ENCODE results near the gene SMAD3.
A peak's percentile ranks its signal among the peaks of the same experiment; 100 is the strongest.

SMAD3 gene

GRCh38 chr15:67076147-67076843, 10.9 kb downstream of the SMAD3 start:
- TF ChIP-seq CTCF (conservative IDR thresholded peaks at IDR 0.05; ENCODE audit: low read depth, low read length) = no peak
- DNase-seq (ENCODE audit: low read depth) = peak; percentile 85
- H3K4me3 ChIP-seq (ENCODE audit: low read depth, low read length) = no peak overlapping the region

- DNase-seq (ENCODE audit: low read depth) = no peak
- no peak for TF ChIP-seq CTCF (conservative IDR thresholded peaks at IDR 0.05; ENCODE audit: low read depth, low read length)
- H3K4me3 ChIP-seq (ENCODE audit: low read depth, low read length) = no peak overlapping the region
Measured at GRCh38 chr15:67077641-67078215, 12.3 kb downstream of the SMAD3 start.

- no peak for TF ChIP-seq CTCF (conservative IDR thresholded peaks at IDR 0.05; ENCODE audit: low read depth, low read length)
- no peak overlapping the region for H3K4me3 ChIP-seq (ENCODE audit: low read depth, low read length)
- DNase-seq (ENCODE audit: low read depth) = peak; percentile 23
Measured at GRCh38 chr15:67079361-67079760, 14.0 kb downstream of the SMAD3 start.

- no peak overlapping the region for H3K4me3 ChIP-seq (ENCODE audit: low read depth, low read length)
- peak; percentile 84 for DNase-seq (ENCODE audit: low read depth)
- TF ChIP-seq CTCF (conservative IDR thresholded peaks at IDR 0.05; ENCODE audit: low read depth, low read length) = no peak
Measured at GRCh38 chr15:67080118-67080899, 14.9 kb downstream of the SMAD3 start.

GRCh38 chr15:67080900-67081431, 15.6 kb downstream of the SMAD3 start:
- no peak for DNase-seq (ENCODE audit: low read depth)
- no peak overlapping the region for H3K4me3 ChIP-seq (ENCODE audit: low read depth, low read length)
- no peak for TF ChIP-seq CTCF (conservative IDR thresholded peaks at IDR 0.05; ENCODE audit: low read depth, low read length)

- no peak for DNase-seq (ENCODE audit: low read depth)
Measured at GRCh38 chr15:67082007-67082536, 16.7 kb downstream of the SMAD3 start.

More at GRCh38 chr15:67082007-67082536, 16.7 kb downstream of the SMAD3 start:
- no peak overlapping the region for H3K4me3 ChIP-seq (ENCODE audit: low read depth, low read length)
- TF ChIP-seq CTCF (conservative IDR thresholded peaks at IDR 0.05; ENCODE audit: low read depth, low read length) = no peak

All from choroid plexus epithelial cell (primary cell).